Spleen (tissue), 11 donors: ENCODE results near the gene MIGA1. TPM values are rescaled to one million over a fixed set of nuclear protein-coding genes. Genes with fewer than 3 reads are reported as not detected.
"Not testable (repeated sequence)": the region's sequence is repeated elsewhere in the genome, so short reads cannot be mapped to it uniquely, and the experiment has no call there.

Experiments
- DNase-seq: peaks from one replicate; pipeline ENCODE4 v3.0.0-alpha.2; 2020
- H3K27ac ChIP-seq, 8 donors: fragments of 200-600 bp; sonication (generic) in 7 of 8; 1 replicate in 4 of 8; 2 replicates in 4 of 8; pipeline versions ENCODE4 v1.5.0 to v1.8.0; 2016 to 2021; ENCODE audit warnings: inconsistent platforms in 4 of 8, mild to moderate bottlenecking in 4 of 8, moderate library complexity in 1 of 8
- H3K27me3 ChIP-seq, 7 donors: fragments of 200-600 bp; sonication (generic) in 6 of 7; replicated peaks in 1 of 7; 1 replicate in 4 of 7; 2 replicates in 3 of 7; pipeline versions ENCODE4 v1.5.0 to v1.8.0; 2016 to 2021; ENCODE audit warnings: inconsistent platforms in 3 of 7, mild to moderate bottlenecking in 1 of 7
- H3K36me3 ChIP-seq, 6 donors: fragments of 200-600 bp; sonication (generic) in 5 of 6; 1 replicate in 4 of 6; 2 replicates in 2 of 6; pipeline versions ENCODE4 v1.5.0 to v1.8.0; 2016 to 2021; ENCODE audit warnings: inconsistent platforms in 2 of 6
- H3K4me1 ChIP-seq, 6 donors: fragments of 200-600 bp; sonication (generic) in 5 of 6; 1 replicate in 3 of 6; 2 replicates in 3 of 6; pipeline versions ENCODE4 v1.5.0 to v1.8.0; 2016 to 2021; ENCODE audit warnings: inconsistent platforms in 3 of 6
- H3K4me3 ChIP-seq, 8 donors: fragments of 200-600 bp; sonication (generic) in 7 of 8; 1 replicate in 4 of 8; 2 replicates in 4 of 8; pipeline versions ENCODE4 v1.5.0 to v1.8.0; 2016 to 2021; ENCODE audit warnings: inconsistent platforms in 4 of 8, mild to moderate bottlenecking in 4 of 8, moderate library complexity in 2 of 8
- H3K9me3 ChIP-seq, 8 donors: fragments of 200-600 bp; sonication (generic) in 7 of 8; 1 replicate in 4 of 8; 2 replicates in 4 of 8; pipeline versions ENCODE4 v1.5.0 to v1.8.0; 2016 to 2021; ENCODE audit warnings: inconsistent platforms in 4 of 8
- CTCF ChIP-seq, 11 experiments: fragments of 200-600 bp in 7 of 11; fragments of 450-650 bp in 4 of 11; sonication (generic) in 4 of 11; IDR thresholded peaks in 8 of 11; conservative IDR thresholded peaks in 3 of 11; 1 replicate in 7 of 11; 2 replicates in 4 of 11; pipeline versions ENCODE4 v1.4.0 to v1.8.0; 2016 to 2021; ENCODE audit warnings: antibody characterized with exemption in 11 of 11, inconsistent platforms in 4 of 11, mild to moderate bottlenecking in 1 of 11
- POLR2A ChIP-seq, 3 donors: fragments of 450-650 bp; IDR thresholded peaks; one replicate each; pipeline ENCODE4 v1.5.1; 2017; ENCODE audit warnings: antibody characterized with exemption in 3 of 3, mild to moderate bottlenecking in 1 of 3
- POLR2AphosphoS5 ChIP-seq, 3 donors: sonication (generic); formaldehyde crosslinking; IDR thresholded peaks; one replicate each; pipeline ENCODE4 v1.5.1; 2017; ENCODE audit warnings: antibody characterized with exemption in 3 of 3
- WGBS, 5 donors: extraction: QIAGEN DNeasy Blood & Tissue Kit in 3 of 5; methylation state at CpG; one replicate each; pipeline versions ENCODE4 v1.1.5 to v1.1.7; 2013 to 2018; 5-methylcytosine and 5-hydroxymethylcytosine counted together
- intact Hi-C: fragments of 100-400 bp; cut with DNase I; formaldehyde crosslinking; loops from one replicate; pipeline ENCODE4 v1.15.0; 2023; ENCODE audit warnings: low total_unique reads
- polyA plus RNA-seq, 3 donors: library from polyadenylated mRNA; stranded (reverse); fragments of 200-250 nt; gene quantifications; one replicate each; pipeline ENCODE4 v1.2.1, GENCODE V29; 2013
- total RNA-seq, 7 donors: library from RNA; depleted of rRNA in 3 of 7; stranded (reverse); fragments of >200 nt in 3 of 7; fragmentation: NEBNext Ultra II Directional in 4 of 7; extraction: Animal tissue kit (Norgen Biotek cat#: 25700) in 4 of 7; gene quantifications; one replicate each; pipeline versions ENCODE4 v1.1.0 to v1.2.1, GENCODE V29; 2016 to 2021
- donor health status: healthy with polysubstance abuse.
- donor health status: DM: no; HTN: no; CAD: no; lungs with moderate emphysema.
- donor health status: DM: no; HTN: no; CAD: no.
- donor health status: Bipolar disorder and iron deficiency.
- donor health status: healthy.
- donor health status: DM: no; HTN: no; CAD: no.
- donor health status: DM: yes; HTN: yes; CAD: no.

MIGA1 gene
- total and polyA plus RNA-seq, 10 donors: 2.4 to 20.2 (median 16.5) TPM

- WGBS, 5 donors: 93 to 98% (median 95%) methylated on average over 3 of the region's 3 CpGs
- Histone ChIP-seq H3K27ac (no peak overlapping the region), H3K4me1 (peaks cover 0 to 21% (median 1%) of the 10 kb centered on the region in 6 donors), H3K36me3 (peaks cover 0 to 58% (median 25%) of the 10 kb centered on the region in 6 donors), H3K27me3 (no peaks in the 10 kb centered on the region), H3K9me3 (no peaks in the 10 kb centered on the region), H3K4me3 (no peak overlapping the region)
- no peak for DNase-seq
- TF ChIP-seq POLR2A (IDR thresholded peaks at IDR 0.05) (no peak), POLR2AphosphoS5 (IDR thresholded peaks at IDR 0.05) (no peak), CTCF (IDR thresholded peaks at IDR 0.05 in 8 of 11, conservative IDR thresholded peaks at IDR 0.05 in 3 of 11) (no peak)
- intact Hi-C loops: no loop called here
Measured at GRCh38 chr1:77742011-77742555, 37.4 kb upstream of the MIGA1 start.

- no peaks in the 10 kb centered on the region for H3K27me3 ChIP-seq
- intact Hi-C loops: no loop called here
- no peak for TF ChIP-seq POLR2A (IDR thresholded peaks at IDR 0.05)
- no peak overlapping the region for H3K4me3 ChIP-seq
- H3K36me3 ChIP-seq: peaks cover 0 to 33% (median 10%) of the 10 kb centered on the region in 6 donors
- peaks cover 0 to 45% (median 16%) of the 10 kb centered on the region in 6 donors for H3K4me1 ChIP-seq
- DNase-seq: no peak
- no peaks in the 10 kb centered on the region for H3K9me3 ChIP-seq
- WGBS, 5 donors: 85 to 93% (median 89%) methylated on average over 7 of the region's 7 CpGs
- H3K27ac ChIP-seq: no peak overlapping the region
Measured at GRCh38 chr1:77744576-77744975, 34.9 kb upstream of the MIGA1 start.

GRCh38 chr1:77749489-77749888, 30.0 kb upstream of the MIGA1 start:
- Histone ChIP-seq H3K36me3 (peaks cover 0 to 15% (median 3%) of the 10 kb centered on the region in 6 donors), H3K4me1 (peaks cover 0 to 78% (median 24%) of the 10 kb centered on the region in 6 donors)
- H3K27me3 ChIP-seq, DNase-seq, intact Hi-C loops, H3K9me3 ChIP-seq, H3K27ac ChIP-seq, H3K4me3 ChIP-seq: not testable (repeated sequence)
- 94 to 97% (median 97%) methylated on average over 4 of the region's 4 CpGs for WGBS, 5 donors

DNA sequence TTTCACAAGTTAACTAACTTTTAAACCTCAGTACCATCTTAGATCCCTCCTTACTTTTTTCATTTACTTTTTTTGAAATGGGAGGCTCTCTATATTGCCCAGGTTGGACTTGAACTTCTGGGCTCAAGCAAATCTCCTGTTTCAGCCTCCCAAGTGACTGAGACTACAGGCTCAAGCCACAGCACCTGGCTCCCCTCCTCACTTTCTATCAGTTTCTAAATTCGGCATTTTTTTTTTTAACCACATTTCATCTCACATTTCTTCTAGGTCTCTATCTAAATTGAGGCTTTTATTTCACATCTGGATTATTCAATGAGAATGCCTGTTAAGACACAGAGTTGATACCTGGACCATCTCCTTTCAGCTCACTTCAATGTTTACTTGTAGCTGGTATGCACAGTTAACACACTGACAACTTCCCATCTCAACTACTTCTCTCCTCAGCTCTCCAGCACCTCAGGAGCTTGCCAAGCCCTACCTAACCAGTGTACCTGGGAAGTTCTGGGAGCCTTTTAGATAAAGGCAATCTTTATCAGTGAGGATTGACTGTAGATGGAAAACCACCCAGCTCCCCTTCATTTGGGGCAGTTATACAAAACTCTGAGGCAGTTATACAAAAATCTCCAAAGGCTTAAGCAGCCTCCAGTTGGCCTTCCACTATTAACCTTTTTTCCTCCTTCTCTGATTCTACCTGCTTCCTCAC, 23.2 kb upstream of the MIGA1 start:
- DNase-seq: no peak
- intact Hi-C loops: no loop called here
- Histone ChIP-seq H3K4me3 (no peak overlapping the region), H3K36me3 (peaks cover 0 to 5% (median under 1%) of the 10 kb centered on the region in 6 donors), H3K27ac (no peak overlapping the region), H3K27me3 (no peaks in the 10 kb centered on the region), H3K9me3 (no peaks in the 10 kb centered on the region), H3K4me1 (peaks cover 27 to 82% (median 48%) of the 10 kb centered on the region in 6 donors)
- TF ChIP-seq POLR2AphosphoS5 (IDR thresholded peaks at IDR 0.05): no peak
- TF ChIP-seq CTCF (IDR thresholded peaks at IDR 0.05 in 8 of 11, conservative IDR thresholded peaks at IDR 0.05 in 3 of 11): no peak
- TF ChIP-seq POLR2A (IDR thresholded peaks at IDR 0.05): no peak
- WGBS, 5 donors: 48 to 73% (median 67%) methylated on average over 1 of the region's 1 CpG

DNA sequence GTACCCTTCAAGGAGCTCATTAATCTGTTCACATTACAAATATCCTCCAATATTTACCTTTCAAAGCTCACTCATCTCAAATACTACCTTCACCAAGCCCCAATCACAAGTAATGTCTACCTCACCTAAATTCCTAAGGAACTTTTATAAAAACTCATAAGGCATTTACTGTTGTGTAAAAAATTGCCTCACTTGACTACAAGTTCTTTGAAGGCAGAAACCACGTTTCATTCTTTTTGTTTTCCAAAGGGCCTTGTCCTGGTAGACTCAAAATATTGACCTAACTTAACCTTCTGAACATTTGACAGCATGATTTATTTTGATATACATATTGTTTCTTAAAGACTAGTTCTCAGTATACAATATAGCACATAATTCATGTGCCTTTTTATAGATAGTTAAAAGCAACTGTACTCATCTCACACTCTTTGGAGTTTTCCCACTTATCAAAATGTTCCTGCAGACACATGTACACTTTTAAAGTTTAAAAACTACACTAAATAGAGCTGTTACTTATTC, 22.3 kb upstream of the MIGA1 start:
- DNase-seq: no peak
- Histone ChIP-seq H3K36me3 (no peaks in the 10 kb centered on the region), H3K4me1 (peaks cover 27 to 74% (median 48%) of the 10 kb centered on the region in 6 donors), H3K4me3 (peak overlapping the region in 1 of 8 donors; percentile 87), H3K9me3 (no peaks in the 10 kb centered on the region), H3K27me3 (no peaks in the 10 kb centered on the region), H3K27ac (peak overlapping the region in 2 of 8 donors; percentile 13 to 97)
- TF ChIP-seq POLR2AphosphoS5 (IDR thresholded peaks at IDR 0.05) (no peak), CTCF (IDR thresholded peaks at IDR 0.05 in 8 of 11, conservative IDR thresholded peaks at IDR 0.05 in 3 of 11) (no peak), POLR2A (IDR thresholded peaks at IDR 0.05) (no peak)
- WGBS, 5 donors: 34 to 49% (median 40%) methylated on average over 1 of the region's 1 CpG
- intact Hi-C loops: no loop called here
